Stimulated activated CD4-positive, alpha-beta T cell treated with anti-CD3 and anti-CD28 coated beads, TNF-alpha, amount 100 ng/mL, for 24 hours (primary cell): ENCODE results near the gene TBXAS1.
"Not testable (repeated sequence)": the region's sequence is repeated elsewhere in the genome, so short reads cannot be mapped to it uniquely, and the experiment has no call there.

ENCODE experiments used
- DNase-seq, 3 experiments: peaks; one replicate each; pipeline ENCODE4 v3.0.0-alpha.2; 2020; ENCODE audit warnings: low read depth in 3 of 3

Gene TBXAS1

GRCh38 chr7:139825666-139826290, 3.3 kb upstream of the TBXAS1 start:
- DNase-seq = no peak

DNA sequence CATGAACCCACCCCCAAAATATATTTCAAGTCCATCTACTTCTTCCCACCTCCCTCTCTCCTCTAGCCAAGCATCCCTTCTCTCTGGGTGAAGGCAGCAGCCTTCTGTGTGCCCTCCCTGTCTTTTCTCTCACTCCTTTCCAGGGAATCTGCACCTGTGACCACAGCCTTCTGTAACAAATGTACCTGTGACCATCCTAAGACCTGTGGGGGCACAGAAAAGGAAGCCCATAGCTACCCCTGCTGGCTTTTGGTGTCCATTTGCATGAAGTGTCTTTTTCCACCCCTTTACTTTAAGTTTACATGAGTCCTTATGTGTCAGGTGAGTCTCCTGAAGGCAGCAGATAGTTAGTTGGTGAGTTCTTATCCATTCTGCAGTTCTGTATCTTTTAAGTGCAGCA, 2.0 kb upstream of the TBXAS1 start:
- DNase-seq = no peak

- DNase-seq = no peak
These were observed 618 bp upstream of the TBXAS1 start for GRCh38 chr7:139828446-139828845.

- no peak for DNase-seq
These were observed 682 bp downstream of the TBXAS1 start for GRCh38 chr7:139829775-139830117.

GRCh38 chr7:139830292-139830691, 1.2 kb downstream of the TBXAS1 start:
- no peak for DNase-seq

- no peak for DNase-seq
These were observed 1.9 kb downstream of the TBXAS1 start for GRCh38 chr7:139830782-139831501.

DNA sequence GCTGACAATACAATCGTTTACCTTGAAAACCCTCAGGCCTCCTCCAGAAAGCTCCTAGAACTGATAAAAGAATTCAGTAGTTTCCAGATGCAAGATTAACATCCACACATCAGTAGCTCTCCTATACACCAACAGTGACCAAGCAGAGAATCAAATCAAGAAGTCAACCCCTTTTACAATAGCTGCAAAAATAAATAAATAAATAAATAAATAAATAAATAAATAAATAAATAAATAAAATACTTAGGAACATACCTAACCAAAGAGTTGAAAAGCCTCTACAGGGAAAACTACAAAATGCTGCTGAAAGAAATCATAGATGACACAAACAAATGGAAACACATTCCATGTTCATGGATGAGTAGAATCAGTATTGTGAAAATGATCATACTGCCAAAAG, 6.8 kb downstream of the TBXAS1 start:
- not testable (repeated sequence) for DNase-seq

DNA sequence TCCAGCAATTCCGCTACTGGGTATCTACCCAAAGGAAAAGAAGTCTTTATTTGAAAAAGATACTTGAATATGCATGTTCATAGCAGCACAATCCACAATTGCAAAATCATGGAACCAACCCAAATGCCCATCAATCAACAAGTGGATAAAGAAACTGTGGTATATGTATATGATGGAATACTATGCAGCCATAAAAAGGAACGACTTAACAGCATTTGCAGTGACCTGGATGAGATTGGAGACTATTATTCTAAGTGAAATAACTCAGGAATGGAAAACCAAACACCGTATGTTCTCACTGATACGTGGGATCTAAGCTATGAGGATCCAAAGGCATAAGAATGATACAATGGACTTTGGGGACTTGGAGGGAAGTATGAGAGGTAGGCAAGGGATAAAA, 8.2 kb downstream of the TBXAS1 start:
- DNase-seq = not testable (repeated sequence)

DNA sequence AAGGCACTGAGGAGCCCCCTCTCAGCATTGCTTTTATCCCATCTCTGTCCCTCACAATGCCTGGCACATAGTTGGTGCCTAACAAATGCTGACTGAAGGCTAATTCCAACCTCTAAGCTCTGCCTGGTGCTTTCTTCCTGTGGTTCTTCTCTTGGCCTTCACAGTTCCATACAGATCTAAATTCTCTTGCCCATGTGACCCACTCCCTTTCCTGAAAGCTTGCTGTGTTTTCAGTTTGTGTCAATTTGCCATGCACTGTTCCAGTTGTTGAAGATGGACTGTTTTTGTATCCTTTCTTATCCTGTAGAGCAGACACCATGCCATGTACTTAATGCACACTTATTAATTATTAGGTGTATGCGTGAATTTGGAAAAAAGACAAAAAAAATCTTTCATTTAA, 9.2 kb downstream of the TBXAS1 start:
- no peak for DNase-seq

DNA sequence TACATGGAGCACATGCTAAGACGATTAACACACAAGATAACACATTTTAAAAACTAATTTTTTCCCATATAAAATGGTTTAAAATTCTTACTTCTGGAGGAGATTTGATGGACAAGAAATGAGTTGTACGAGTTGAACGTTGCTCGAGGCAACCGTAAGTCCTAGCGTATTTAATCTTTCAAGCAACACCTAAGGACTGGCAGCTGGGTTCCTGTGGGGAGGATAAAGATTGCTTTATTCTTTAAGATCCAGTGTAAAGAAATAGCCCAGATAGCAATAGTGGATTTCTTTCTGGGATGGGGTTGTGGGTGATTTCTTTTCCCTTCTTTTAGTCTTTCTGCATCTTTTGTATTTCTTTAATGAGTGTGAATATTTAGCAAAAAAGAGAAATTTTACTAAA, 9.8 kb downstream of the TBXAS1 start:
- DNase-seq = no peak

DNA sequence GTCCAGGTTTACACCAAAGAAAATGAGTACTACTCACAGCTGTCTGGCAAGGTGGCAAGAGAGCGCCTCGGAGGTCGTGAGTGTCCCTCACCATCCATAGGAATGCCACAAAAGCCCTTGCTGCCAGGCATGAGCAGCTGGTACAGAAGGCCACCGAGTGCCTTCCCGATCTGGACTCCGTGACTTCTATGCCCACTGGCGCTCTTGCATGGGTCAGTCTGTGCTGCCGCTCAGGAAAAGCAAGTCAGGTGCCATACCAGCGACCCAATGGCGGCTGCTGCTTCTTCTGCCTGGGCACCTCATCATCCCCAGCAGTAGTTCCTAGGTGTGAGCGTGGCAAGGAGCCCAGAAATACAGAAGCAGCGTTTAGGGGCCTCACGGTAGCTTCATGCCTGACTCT, 11.7 kb downstream of the TBXAS1 start:
- DNase-seq = no peak

GRCh38 chr7:139842401-139843210, 13.5 kb downstream of the TBXAS1 start:
- DNase-seq = no peak

DNA sequence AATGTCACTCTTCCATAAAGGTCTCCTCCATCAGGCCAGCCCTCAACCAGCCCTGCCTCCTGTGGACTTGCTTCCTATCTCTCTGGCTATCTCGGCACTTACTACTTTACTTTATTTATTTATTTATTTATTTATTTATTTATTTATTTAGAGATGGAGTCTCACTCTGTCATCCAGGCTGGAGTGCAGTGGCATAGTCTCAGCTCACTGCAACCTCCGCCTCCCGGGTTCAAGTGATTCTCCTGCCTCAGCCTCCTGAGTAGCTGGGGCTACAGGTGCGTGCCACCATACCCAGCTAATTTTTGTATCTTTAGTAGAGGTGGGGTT, 14.1 kb downstream of the TBXAS1 start:
- DNase-seq = not testable (repeated sequence)

GRCh38 chr7:139844779-139845442, 15.8 kb downstream of the TBXAS1 start:
- no peak for DNase-seq

DNA sequence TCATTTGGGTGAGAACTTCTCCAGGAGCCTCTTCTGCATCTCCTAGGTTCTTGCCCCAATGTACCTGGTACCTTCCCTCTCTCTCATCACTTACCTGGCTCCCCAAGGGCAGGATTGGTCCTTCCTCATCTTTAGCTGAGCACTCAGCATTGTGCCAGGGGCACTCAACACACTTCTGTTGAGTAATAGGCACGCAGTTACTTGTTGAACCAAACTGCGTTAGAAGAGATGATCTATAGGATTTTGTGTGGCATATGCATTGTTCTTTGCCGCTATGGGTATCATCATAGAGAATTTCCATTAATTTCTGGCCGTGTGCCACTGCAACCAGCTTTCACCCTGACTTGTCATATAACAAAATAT, 16.4 kb downstream of the TBXAS1 start:
- DNase-seq = no peak

- DNase-seq = no peak
These were observed 17.2 kb downstream of the TBXAS1 start for GRCh38 chr7:139846297-139846696.

GRCh38 chr7:139848274-139848673, 19.2 kb downstream of the TBXAS1 start:
- no peak for DNase-seq

- DNase-seq = no peak
These were observed 21.8 kb downstream of the TBXAS1 start for GRCh38 chr7:139850906-139851305.

GRCh38 chr7:139851770-139852481, 22.9 kb downstream of the TBXAS1 start:
- no peak for DNase-seq

- no peak for DNase-seq
These were observed 23.4 kb downstream of the TBXAS1 start for GRCh38 chr7:139852482-139852845.

GRCh38 chr7:139853506-139854123, 24.6 kb downstream of the TBXAS1 start:
- no peak for DNase-seq

GRCh38 chr7:139854124-139854511, 25.1 kb downstream of the TBXAS1 start:
- DNase-seq = no peak
